Lower leg skin (tissue), 3 donors: ENCODE data around the gene BMAL1.

ENCODE experiments used
- CTCF ChIP-seq, 3 donors: fragments of 450-650 bp; IDR thresholded peaks; one replicate each; pipeline ENCODE4 v1.5.1; 2016; ENCODE audit warnings: antibody characterized with exemption in 3 of 3, mild to moderate bottlenecking in 3 of 3, moderate library complexity in 2 of 3
- POLR2A ChIP-seq, 2 donors: fragments of 450-650 bp; IDR thresholded peaks; one replicate each; pipeline ENCODE4 v1.6.1; 2016 to 2017; ENCODE audit warnings: antibody characterized with exemption in 2 of 2, mild to moderate bottlenecking in 1 of 2, moderate library complexity in 1 of 2

GRCh38 chr11:13316528-13316961, 39.0 kb downstream of the BMAL1 start:
- no peak for TF ChIP-seq CTCF (IDR thresholded peaks at IDR 0.05)
- no peak for TF ChIP-seq POLR2A (IDR thresholded peaks at IDR 0.05)
